Skeletal muscle satellite cell (primary cell): Measurements from ENCODE around the gene MAGI1. TPM values are rescaled to one million over a fixed set of nuclear protein-coding genes. Genes with fewer than 3 reads are reported as not detected.

Source experiments
- H3K27me3 ChIP-seq: 2 replicates; pipeline ENCODE4 v1.7.0; 2013; ENCODE audit warnings: low read length; ENCODE audit not compliant: control insufficient read depth, insufficient read depth
- H3K36me3 ChIP-seq: 2 replicates; pipeline ENCODE4 v1.7.0; 2013; ENCODE audit warnings: mild to moderate bottlenecking, control low read depth, low read length; ENCODE audit not compliant: insufficient read depth
- H3K4me1 ChIP-seq: 2 replicates; pipeline ENCODE4 v1.7.0; 2013; ENCODE audit warnings: low read length; ENCODE audit not compliant: control insufficient read depth, insufficient read depth
- H3K4me2 ChIP-seq: 2 replicates; pipeline ENCODE4 v1.7.0; 2013; ENCODE audit warnings: mild to moderate bottlenecking, low read length
- H3K4me3 ChIP-seq: 2 replicates; pipeline ENCODE4 v1.7.0; 2013; ENCODE audit warnings: low read length
- H3K9ac ChIP-seq: 2 replicates; pipeline ENCODE4 v1.7.0; 2013; ENCODE audit warnings: mild to moderate bottlenecking, low read depth, low read length, moderate library complexity
- H3K9me3 ChIP-seq: replicated peaks from 2 replicates; pipeline ENCODE4 v1.7.0; 2013; ENCODE audit warnings: mild to moderate bottlenecking, control low read depth, low read length
- small RNA-seq: library from RNA; depleted of rRNA; stranded (forward); fragments of <200 nt; gene quantifications from one replicate; pipeline ENCODE3, GENCODE V24; 2012

MAGI1 gene

DNA sequence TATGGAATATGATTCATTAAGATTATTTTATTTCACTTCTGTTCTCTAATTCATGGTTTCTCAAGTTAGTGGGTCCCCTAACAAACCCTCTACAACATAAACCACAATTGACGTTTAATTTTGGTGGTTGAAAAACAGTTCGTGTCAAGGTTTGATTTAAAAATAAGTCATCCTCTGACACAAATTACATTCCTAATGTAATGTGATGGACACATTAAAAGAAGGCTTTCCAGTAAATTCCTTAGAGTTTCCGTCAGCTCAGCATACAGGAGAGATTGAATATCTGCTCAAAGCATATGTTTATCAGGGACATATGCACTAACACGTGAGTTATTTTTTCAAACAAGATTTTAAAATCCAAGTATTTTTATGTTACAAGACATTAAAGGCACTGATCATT lies 724.4 kb downstream of the MAGI1 start:
- Histone ChIP-seq H3K4me2 (no peak overlapping the region), H3K27me3 (no peaks in the 10 kb centered on the region), H3K4me3 (no peak overlapping the region), H3K9me3 (no peaks in the 10 kb centered on the region), H3K4me1 (no peaks in the 10 kb centered on the region), H3K36me3 (no peaks in the 10 kb centered on the region), H3K9ac (no peak overlapping the region)

DNA sequence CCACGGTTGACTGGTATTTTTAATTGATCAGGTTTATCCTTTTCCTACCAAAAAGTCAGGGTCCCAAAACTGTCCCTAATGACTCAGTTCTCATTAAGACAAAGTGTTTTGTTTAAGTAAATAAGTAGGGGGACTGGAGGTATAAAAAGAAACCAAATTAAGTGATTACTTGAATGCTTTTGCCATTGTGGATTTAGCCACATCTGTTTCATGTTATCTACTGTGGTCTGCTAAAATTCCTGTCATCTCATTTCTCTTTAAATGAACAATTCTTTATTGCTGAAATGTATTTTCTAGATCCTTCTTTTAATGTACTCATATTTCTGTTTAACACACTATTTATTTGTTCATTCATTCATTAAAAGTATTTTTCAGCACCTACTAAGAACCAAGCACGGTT lies 725.1 kb downstream of the MAGI1 start:
- no peak overlapping the region for H3K4me2 ChIP-seq
- no peaks in the 10 kb centered on the region for H3K27me3 ChIP-seq
- no peak overlapping the region for H3K4me3 ChIP-seq
- no peaks in the 10 kb centered on the region for H3K4me1 ChIP-seq
- no peak overlapping the region for H3K9ac ChIP-seq
- H3K36me3 ChIP-seq, result no peaks in the 10 kb centered on the region
- H3K9me3 ChIP-seq, result no peaks in the 10 kb centered on the region

DNA sequence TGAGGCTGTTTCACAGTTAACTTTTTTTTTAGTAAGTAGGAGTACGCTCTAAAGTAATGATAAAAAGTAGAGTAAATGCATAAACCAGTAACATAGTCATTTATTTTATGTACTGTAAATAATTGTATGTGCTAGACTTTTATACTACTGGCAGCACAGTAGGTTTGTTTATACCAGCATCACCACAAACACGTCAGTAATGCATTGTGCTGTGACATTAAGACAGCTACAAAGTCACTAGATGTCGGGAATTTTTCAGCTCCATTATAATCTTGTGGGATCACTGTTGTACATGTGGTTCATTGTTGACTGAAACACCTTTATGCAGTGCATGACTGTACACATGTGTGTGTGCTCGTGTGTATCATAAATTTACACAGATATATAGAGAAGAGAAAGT lies 732.9 kb downstream of the MAGI1 start:
- Histone ChIP-seq H3K4me2 (no peak overlapping the region), H3K4me1 (no peaks in the 10 kb centered on the region), H3K36me3 (no peaks in the 10 kb centered on the region), H3K9me3 (no peaks in the 10 kb centered on the region), H3K27me3 (no peaks in the 10 kb centered on the region), H3K4me3 (no peak overlapping the region), H3K9ac (no peak overlapping the region)

Small RNA genes lying within 50 kb of the gene (small RNA-seq; reads per million reads assigned to genes)
- not detected for gene RF00019
